PFSK-1 (cell line): ENCODE results near the gene C15orf61.

ENCODE experiments used
- FOXP2 ChIP-seq: optimal IDR thresholded peaks from 2 replicates; pipeline ENCODE3; 2011; ENCODE audit warnings: borderline replicate concordance, control low read depth, inconsistent platforms; ENCODE audit not compliant: insufficient read depth; ENCODE audit errors: extremely low read length, extremely low read depth
- POLR2AphosphoS5 ChIP-seq: IDR thresholded peaks from 2 replicates; pipeline ENCODE4 v1.6.1; 2012; ENCODE audit warnings: low read depth, mild to moderate bottlenecking, control low read depth, low read length, moderate library complexity
- REST ChIP-seq, 2 experiments: IDR thresholded peaks; 2 replicates each; pipeline versions ENCODE4 v1.6.1 to v1.8.0; 2011 to 2012; ENCODE audit warnings: low read depth in 2 of 2, low read length in 2 of 2, control low read depth in 1 of 2, inconsistent platforms in 1 of 2, mild to moderate bottlenecking in 1 of 2, moderate library complexity in 1 of 2; ENCODE audit not compliant: insufficient read depth in 1 of 2
- SIN3A ChIP-seq: IDR thresholded peaks from 2 replicates; pipeline ENCODE4 v1.6.1; 2012; ENCODE audit warnings: mild to moderate bottlenecking, low read length, moderate library complexity, borderline replicate concordance; ENCODE audit not compliant: insufficient read depth
- TAF1 ChIP-seq: IDR thresholded peaks from 2 replicates; pipeline ENCODE4 v1.6.1; 2012; ENCODE audit warnings: low read length, control low read depth, borderline replicate concordance; ENCODE audit not compliant: insufficient read depth

Gene C15orf61

DNA sequence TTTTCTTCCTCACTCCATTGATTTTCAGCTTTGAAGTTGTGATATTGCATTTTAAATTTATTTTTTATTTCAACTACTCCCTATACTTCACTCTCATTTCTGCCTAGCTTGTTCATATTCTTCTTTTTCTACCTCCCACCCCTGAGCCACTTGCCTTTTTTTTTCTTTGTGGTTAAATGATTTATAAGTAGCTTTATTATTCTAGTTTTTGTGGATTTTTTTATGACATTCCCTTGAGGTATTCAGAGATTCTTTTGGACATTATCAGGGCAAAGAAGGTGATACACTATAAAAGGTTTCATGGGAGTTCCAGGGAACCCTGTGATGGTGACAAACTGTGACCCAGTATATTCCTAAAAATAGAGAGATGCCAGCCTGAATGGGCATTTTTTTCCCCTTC lies 3.3 kb downstream of the C15orf61 start:
- TF ChIP-seq SIN3A: no peak
- no peak for TF ChIP-seq FOXP2
- no peak for TF ChIP-seq POLR2AphosphoS5
- TF ChIP-seq TAF1: no peak
- TF ChIP-seq REST (IDR thresholded peaks at IDR 0.05; ENCODE audit: insufficient read depth in 1 of 2, low read depth in 2 of 2, low read length in 2 of 2): no peak

DNA sequence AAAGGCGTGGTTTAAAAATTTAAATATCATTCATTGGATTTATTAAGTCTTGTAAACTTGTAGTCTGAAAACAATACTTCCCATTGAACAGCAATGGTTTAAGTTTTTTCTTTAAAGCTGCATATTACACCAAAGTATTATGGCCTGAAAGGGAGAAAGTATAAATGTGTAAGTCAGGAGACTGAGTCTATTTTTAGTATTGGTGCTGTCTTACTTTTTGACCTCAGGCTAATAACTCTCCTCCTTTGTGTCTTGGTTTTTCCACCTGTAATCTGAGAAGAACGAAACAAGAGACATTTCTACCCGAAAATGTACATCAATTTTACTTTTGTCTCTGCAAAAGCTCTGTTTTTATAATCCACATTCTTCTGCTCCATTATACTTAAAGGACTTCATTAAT lies 7.6 kb downstream of the C15orf61 start:
- TF ChIP-seq TAF1 (no peak), REST (IDR thresholded peaks at IDR 0.05; ENCODE audit: insufficient read depth in 1 of 2, low read depth in 2 of 2, low read length in 2 of 2) (no peak), POLR2AphosphoS5 (no peak), SIN3A (no peak), FOXP2 (no peak)

GRCh38 chr15:67531379-67531914 lies 10.5 kb downstream of the C15orf61 start:
- TF ChIP-seq TAF1: no peak
- TF ChIP-seq REST (IDR thresholded peaks at IDR 0.05; ENCODE audit: insufficient read depth in 1 of 2, low read depth in 2 of 2, low read length in 2 of 2): no peak
- TF ChIP-seq SIN3A: no peak

GRCh38 chr15:67533873-67534272 lies 12.9 kb downstream of the C15orf61 start:
- TF ChIP-seq REST (IDR thresholded peaks at IDR 0.05; ENCODE audit: insufficient read depth in 1 of 2, low read depth in 2 of 2, low read length in 2 of 2): no peak
- TF ChIP-seq SIN3A: no peak
- no peak for TF ChIP-seq FOXP2
- no peak for TF ChIP-seq TAF1

DNA sequence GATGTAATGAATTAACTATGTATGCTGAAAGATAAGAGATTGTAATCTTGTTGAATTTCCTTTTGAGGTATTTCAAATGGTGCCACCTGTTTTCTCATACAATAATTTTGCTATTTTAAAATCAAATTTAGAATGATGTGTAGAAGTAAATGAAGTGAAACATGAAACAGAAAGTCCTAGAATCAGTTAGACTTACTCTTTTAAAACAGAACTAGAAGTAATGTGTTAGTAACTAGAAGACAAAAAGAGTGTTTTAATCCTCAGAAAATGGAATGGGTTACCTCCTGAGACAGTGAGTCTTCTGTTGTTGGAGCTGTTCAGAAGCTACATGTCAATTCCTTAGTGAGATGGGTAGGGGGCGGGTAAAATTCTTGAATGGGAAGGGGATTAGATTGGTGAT lies 13.4 kb downstream of the C15orf61 start:
- no peak for TF ChIP-seq SIN3A
- TF ChIP-seq FOXP2: no peak
- TF ChIP-seq REST (IDR thresholded peaks at IDR 0.05; ENCODE audit: insufficient read depth in 1 of 2, low read depth in 2 of 2, low read length in 2 of 2): no peak
- no peak for TF ChIP-seq POLR2AphosphoS5
- no peak for TF ChIP-seq TAF1
